Liver (tissue), 9 donors: Measurements from ENCODE around the gene TMEM236. TPM values are rescaled to one million over a fixed set of nuclear protein-coding genes. Genes with fewer than 3 reads are reported as not detected.

Experiments used
- DNase-seq: peaks from one replicate; pipeline ENCODE4 v3.0.0-alpha.2; 2017; ENCODE audit warnings: low spot score
- H3K27ac ChIP-seq, 2 donors: one replicate each; pipeline ENCODE4 v1.7.0; 2013; ENCODE audit warnings: inconsistent platforms in 2 of 2, low read length in 2 of 2, control low read depth in 1 of 2, low read depth in 1 of 2, mild to moderate bottlenecking in 1 of 2
- H3K27me3 ChIP-seq, 4 donors: one replicate each; pipeline versions ENCODE4 v1.6.1 to v1.7.0; 2013; ENCODE audit warnings: low read length in 3 of 4, inconsistent platforms in 1 of 4, mild to moderate bottlenecking in 1 of 4, moderate library complexity in 1 of 4; ENCODE audit not compliant: control insufficient read depth in 4 of 4, insufficient read depth in 4 of 4
- H3K36me3 ChIP-seq, 4 donors: one replicate each; pipeline versions ENCODE4 v1.6.1 to v1.7.0; 2013; ENCODE audit warnings: low read length in 3 of 4, mild to moderate bottlenecking in 3 of 4, low read depth in 1 of 4, moderate library complexity in 1 of 4; ENCODE audit not compliant: control insufficient read depth in 4 of 4, insufficient read depth in 3 of 4
- H3K4me1 ChIP-seq, 4 donors: one replicate each; pipeline versions ENCODE4 v1.6.1 to v1.7.0; 2013; ENCODE audit warnings: low read length in 3 of 4, mild to moderate bottlenecking in 3 of 4, moderate library complexity in 1 of 4; ENCODE audit not compliant: control insufficient read depth in 4 of 4, insufficient read depth in 4 of 4
- H3K4me3 ChIP-seq, 3 donors: one replicate each; pipeline versions ENCODE4 v1.6.1 to v1.7.0; 2013; ENCODE audit warnings: low read length in 3 of 3, control low read depth in 1 of 3, low read depth in 1 of 3, mild to moderate bottlenecking in 1 of 3
- H3K9ac ChIP-seq, 2 donors: one replicate each; pipeline ENCODE4 v1.7.0; 2013; ENCODE audit warnings: low read length in 2 of 2, mild to moderate bottlenecking in 2 of 2, moderate library complexity in 2 of 2, control low read depth in 1 of 2, low read depth in 1 of 2
- H3K9me3 ChIP-seq, 4 donors: one replicate each; pipeline versions ENCODE4 v1.6.1 to v1.7.0; 2013; ENCODE audit warnings: low read length in 3 of 4; ENCODE audit not compliant: control insufficient read depth in 4 of 4
- ATF3 ChIP-seq: IDR thresholded peaks from 2 replicates; pipeline ENCODE4 v1.6.1; 2016; ENCODE audit warnings: antibody characterized with exemption
- CTCF ChIP-seq: fragments of 150-350 bp; IDR thresholded peaks from 2 replicates; pipeline ENCODE4 v1.5.1; 2017; ENCODE audit warnings: improper control_type of control experiment, low read depth, low read length; ENCODE audit not compliant: missing input control
- EGR1 ChIP-seq, 2 donors: IDR thresholded peaks; 2 replicates each; pipeline ENCODE4 v1.6.1; 2016 to 2018; ENCODE audit warnings: antibody characterized with exemption in 2 of 2, low read depth in 2 of 2
- FOXA1 ChIP-seq: IDR thresholded peaks from 2 replicates; pipeline ENCODE4 v1.6.1; 2016; ENCODE audit warnings: antibody characterized with exemption
- FOXA2 ChIP-seq: IDR thresholded peaks from 2 replicates; pipeline ENCODE4 v1.6.1; 2016; ENCODE audit warnings: antibody characterized with exemption
- GABPA ChIP-seq, 2 donors: IDR thresholded peaks in 1 of 2; conservative IDR thresholded peaks in 1 of 2; 2 replicates each; pipeline ENCODE4 v1.6.1; 2016; ENCODE audit warnings: antibody characterized with exemption in 2 of 2, mild to moderate bottlenecking in 1 of 2, moderate library complexity in 1 of 2
- HNF4A ChIP-seq, 2 donors: conservative IDR thresholded peaks; 2 replicates each; pipeline ENCODE4 v1.6.1; 2016; ENCODE audit warnings: antibody characterized with exemption in 2 of 2, mild to moderate bottlenecking in 2 of 2
- JUND ChIP-seq, 2 donors: IDR thresholded peaks; 2 replicates each; pipeline ENCODE4 v1.6.1; 2016; ENCODE audit warnings: antibody characterized with exemption in 2 of 2
- MAX ChIP-seq: IDR thresholded peaks from 2 replicates; pipeline ENCODE4 v1.6.1; 2016; ENCODE audit warnings: antibody characterized with exemption
- NR2F2 ChIP-seq: IDR thresholded peaks from 2 replicates; pipeline ENCODE4 v1.6.1; 2016; ENCODE audit warnings: antibody characterized with exemption
- RAD21 ChIP-seq, 2 donors: IDR thresholded peaks; 2 replicates each; pipeline ENCODE4 v1.6.1; 2016; ENCODE audit warnings: antibody characterized with exemption in 2 of 2, mild to moderate bottlenecking in 2 of 2
- RXRA ChIP-seq, 2 donors: IDR thresholded peaks; 2 replicates each; pipeline ENCODE4 v1.6.1; 2017 to 2018; ENCODE audit warnings: antibody characterized with exemption in 2 of 2, mild to moderate bottlenecking in 1 of 2
- TAF1 ChIP-seq: conservative IDR thresholded peaks from 2 replicates; pipeline ENCODE4 v1.6.1; 2016; ENCODE audit warnings: antibody characterized with exemption, mild to moderate bottlenecking
- YY1 ChIP-seq: IDR thresholded peaks from 2 replicates; pipeline ENCODE4 v1.6.1; 2016; ENCODE audit warnings: antibody characterized with exemption, mild to moderate bottlenecking
- WGBS: extraction: QIAGEN DNeasy Blood & Tissue Kit; methylation state at CpG from one replicate; pipeline ENCODE4 v1.1.7; 2013; 5-methylcytosine and 5-hydroxymethylcytosine counted together
- polyA plus RNA-seq, 2 donors: library from polyadenylated mRNA; stranded (reverse) in 1 of 2; unstranded in 1 of 2; fragments of 200-250 nt in 1 of 2; fragments of >200 nt in 1 of 2; fragmentation: Nextera tagmentation in 1 of 2; extraction: Ambion mirVana in 1 of 2; gene quantifications; one replicate each; pipeline versions ENCODE4 v1.2.1 to v1.2.3, GENCODE V29; 2013 to 2015
- total RNA-seq, 2 donors: library from RNA; depleted of rRNA; stranded (reverse); fragments of >200 nt; gene quantifications; one replicate each; pipeline ENCODE4 v1.2.3, GENCODE V29; 2014
- TF ChIP-seq, protein P1 (sequence below): IDR thresholded peaks from 2 replicates; pipeline ENCODE4 v1.6.1; 2016; ENCODE audit warnings: antibody characterized with exemption, mild to moderate bottlenecking
- donor health status: healthy.
- donor health status: healthy.
- donor health status: healthy.
- donor health status: healthy.
- donor health status: healthy.

The TMEM236 gene
- total and polyA plus RNA-seq, 4 donors, result 0.07 to 0.28 (median 0.12) TPM

- Histone ChIP-seq H3K36me3 (no peaks in the 10 kb centered on the region), H3K4me3 (no peak overlapping the region), H3K27ac (no peak overlapping the region), H3K4me1 (no peaks in the 10 kb centered on the region), H3K9me3 (no peaks in the 10 kb centered on the region), H3K27me3 (peaks cover 0 to 4% (median 0%) of the 10 kb centered on the region in 4 donors), H3K9ac (no peak overlapping the region)
- WGBS, result 96% methylated on average over 7 of the region's 7 CpGs
- DNase-seq, result no peak
- TF ChIP-seq, protein P1, sequence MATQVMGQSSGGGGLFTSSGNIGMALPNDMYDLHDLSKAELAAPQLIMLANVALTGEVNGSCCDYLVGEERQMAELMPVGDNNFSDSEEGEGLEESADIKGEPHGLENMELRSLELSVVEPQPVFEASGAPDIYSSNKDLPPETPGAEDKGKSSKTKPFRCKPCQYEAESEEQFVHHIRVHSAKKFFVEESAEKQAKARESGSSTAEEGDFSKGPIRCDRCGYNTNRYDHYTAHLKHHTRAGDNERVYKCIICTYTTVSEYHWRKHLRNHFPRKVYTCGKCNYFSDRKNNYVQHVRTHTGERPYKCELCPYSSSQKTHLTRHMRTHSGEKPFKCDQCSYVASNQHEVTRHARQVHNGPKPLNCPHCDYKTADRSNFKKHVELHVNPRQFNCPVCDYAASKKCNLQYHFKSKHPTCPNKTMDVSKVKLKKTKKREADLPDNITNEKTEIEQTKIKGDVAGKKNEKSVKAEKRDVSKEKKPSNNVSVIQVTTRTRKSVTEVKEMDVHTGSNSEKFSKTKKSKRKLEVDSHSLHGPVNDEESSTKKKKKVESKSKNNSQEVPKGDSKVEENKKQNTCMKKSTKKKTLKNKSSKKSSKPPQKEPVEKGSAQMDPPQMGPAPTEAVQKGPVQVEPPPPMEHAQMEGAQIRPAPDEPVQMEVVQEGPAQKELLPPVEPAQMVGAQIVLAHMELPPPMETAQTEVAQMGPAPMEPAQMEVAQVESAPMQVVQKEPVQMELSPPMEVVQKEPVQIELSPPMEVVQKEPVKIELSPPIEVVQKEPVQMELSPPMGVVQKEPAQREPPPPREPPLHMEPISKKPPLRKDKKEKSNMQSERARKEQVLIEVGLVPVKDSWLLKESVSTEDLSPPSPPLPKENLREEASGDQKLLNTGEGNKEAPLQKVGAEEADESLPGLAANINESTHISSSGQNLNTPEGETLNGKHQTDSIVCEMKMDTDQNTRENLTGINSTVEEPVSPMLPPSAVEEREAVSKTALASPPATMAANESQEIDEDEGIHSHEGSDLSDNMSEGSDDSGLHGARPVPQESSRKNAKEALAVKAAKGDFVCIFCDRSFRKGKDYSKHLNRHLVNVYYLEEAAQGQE, result no peak
- no peak for TF ChIP-seq CTCF
- TF ChIP-seq FOXA1, result no peak
- no peak for TF ChIP-seq MAX
- TF ChIP-seq YY1, result no peak
- TF ChIP-seq EGR1 (IDR thresholded peaks at IDR 0.05; ENCODE audit: low read depth in 2 of 2), result no peak
- no peak for TF ChIP-seq RAD21 (IDR thresholded peaks at IDR 0.05)
- no peak for TF ChIP-seq HNF4A (conservative IDR thresholded peaks at IDR 0.05)
- no peak for TF ChIP-seq RXRA (IDR thresholded peaks at IDR 0.05)
- TF ChIP-seq TAF1, result no peak
- no peak for TF ChIP-seq JUND (IDR thresholded peaks at IDR 0.05)
- TF ChIP-seq FOXA2, result no peak
- no peak for TF ChIP-seq NR2F2
- TF ChIP-seq GABPA (IDR thresholded peaks at IDR 0.05 in 1 of 2, conservative IDR thresholded peaks at IDR 0.05 in 1 of 2), result no peak
- TF ChIP-seq ATF3, result no peak
These were observed 37.4 kb downstream of the TMEM236 start for GRCh38 chr10:17789396-17789795.

DNA sequence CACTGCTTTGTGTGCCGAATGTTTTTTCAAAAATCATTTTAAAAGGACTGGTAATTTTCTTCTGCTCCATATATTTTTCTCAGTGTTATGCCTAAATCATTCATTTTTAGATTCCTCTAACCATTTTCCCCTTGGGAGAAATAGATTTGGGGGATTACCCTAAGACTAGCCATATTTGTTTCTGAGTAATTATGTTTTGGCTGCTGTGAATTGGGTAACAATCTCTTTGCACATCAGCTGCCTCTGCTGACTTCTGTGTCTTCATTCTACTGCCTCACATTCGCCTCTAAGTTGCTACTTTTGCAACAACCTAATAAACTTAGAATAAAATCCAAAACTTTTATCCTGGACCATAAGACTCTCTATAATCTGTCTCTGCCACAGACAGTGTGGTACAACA, 38.6 kb downstream of the TMEM236 start:
- no peak for DNase-seq
- H3K36me3 ChIP-seq, result no peaks in the 10 kb centered on the region
- TF ChIP-seq JUND (IDR thresholded peaks at IDR 0.05), result no peak
- TF ChIP-seq TAF1, result no peak
- TF ChIP-seq EGR1 (IDR thresholded peaks at IDR 0.05; ENCODE audit: low read depth in 2 of 2), result no peak
- TF ChIP-seq ATF3, result no peak
- no peak for TF ChIP-seq GABPA (IDR thresholded peaks at IDR 0.05 in 1 of 2, conservative IDR thresholded peaks at IDR 0.05 in 1 of 2)
- TF ChIP-seq RAD21 (IDR thresholded peaks at IDR 0.05), result no peak
- no peak for TF ChIP-seq NR2F2
- no peak for TF ChIP-seq FOXA1
- H3K9me3 ChIP-seq, result no peaks in the 10 kb centered on the region
- H3K4me1 ChIP-seq, result no peaks in the 10 kb centered on the region
- 87% methylated on average over 2 of the region's 2 CpGs for WGBS
- H3K27me3 ChIP-seq, result peaks cover 0 to 4% (median 0%) of the 10 kb centered on the region in 4 donors
- no peak overlapping the region for H3K27ac ChIP-seq
- no peak overlapping the region for H3K9ac ChIP-seq
- no peak overlapping the region for H3K4me3 ChIP-seq
